K562 (cell line): ENCODE data around the gene ADGRA3. TPM values are rescaled to one million over a fixed set of nuclear protein-coding genes. Genes with fewer than 3 reads are reported as not detected.

ENCODE experiments used
- ATAC-seq: fragments of 200-7000 bp; cut with Tn5 transposase; 3 replicates; pipeline ENCODE4 v1.9.1; 2020; ENCODE audit warnings: moderate library complexity
- BruUV-seq: library from RNA; stranded (reverse); fragments of 400-500 nt; replicated peaks from 2 replicates; lab custom pipeline; 2021; lab: Mats Ljungman, UMichigan
- CTCF ChIA-PET: fragments of 300-600 bp; formaldehyde crosslinking; extraction: SDS; loops from one replicate; lab custom pipeline; 2021; ENCODE audit warnings: low intra/inter-chr PET ratio; lab: Yijun Ruan, JAX
- POLR2A ChIA-PET: fragments of 300-600, 350-650 bp; sonication (Branson Sonifier 250); formaldehyde crosslinking; extraction: SDS; loops from one replicate; lab custom pipeline; 2021; ENCODE audit warnings: antibody characterized with exemption, inconsistent platforms; lab: Yijun Ruan, JAX
- DNase-seq, 4 experiments: peaks; one replicate each; pipeline versions ENCODE4 v3.0.0 to v3.0.0-alpha.2; 2011 to 2018; ENCODE audit warnings: low spot score in 3 of 4, mixed read lengths in 3 of 4; ENCODE audit errors: extremely low read depth in 1 of 4
- FAIRE-seq: peaks from 2 replicates; lab custom pipeline; 2011; peaks lifted over from hg19 to GRCh38; lab: Jason Lieb, UNC
- H2AFZ ChIP-seq: 2 replicates; pipeline ENCODE4 v1.6.0; 2011; ENCODE audit warnings: low read depth, low read length, control low read depth, inconsistent platforms
- H3K27ac ChIP-seq: fragments of 200-600 bp; 3 replicates; pipeline ENCODE4 v1.8.0; 2011; ENCODE audit warnings: low read depth, mild to moderate bottlenecking, control low read depth, inconsistent platforms, low read length, moderate library complexity, mixed read lengths; ENCODE audit errors: extremely low read depth
- H3K27me3 ChIP-seq, 2 experiments: fragments of 300-600 bp in 1 of 2; 2 replicates in 1 of 2; 3 replicates in 1 of 2; pipeline versions ENCODE4 v1.6.0 to v1.8.0; 2011; ENCODE audit warnings: inconsistent platforms in 2 of 2, low read length in 2 of 2, mild to moderate bottlenecking in 1 of 2, mixed read lengths in 1 of 2, moderate library complexity in 1 of 2; ENCODE audit not compliant: control insufficient read depth in 2 of 2, insufficient read depth in 2 of 2
- H3K36me3 ChIP-seq: fragments of 300-600 bp; 3 replicates; pipeline ENCODE4 v1.8.0; 2011; ENCODE audit warnings: mild to moderate bottlenecking, low read length, inconsistent platforms; ENCODE audit not compliant: control insufficient read depth, insufficient read depth
- H3K4me1 ChIP-seq, 2 experiments: fragments of 200-600 bp in 1 of 2; replicated peaks in 1 of 2; 2 replicates in 1 of 2; 3 replicates in 1 of 2; pipeline versions ENCODE4 v1.5.1 to v1.8.0; 2011; ENCODE audit warnings: inconsistent platforms in 2 of 2, low read length in 2 of 2, mild to moderate bottlenecking in 1 of 2, mixed read lengths in 1 of 2, moderate library complexity in 1 of 2; ENCODE audit not compliant: control insufficient read depth in 2 of 2, insufficient read depth in 2 of 2
- H3K4me2 ChIP-seq: 2 replicates; pipeline ENCODE4 v1.6.1; 2011; ENCODE audit warnings: low read length, control low read depth, inconsistent platforms, mixed read lengths; ENCODE audit not compliant: insufficient read depth
- H3K4me3 ChIP-seq: fragments of 200-600 bp; sonication (generic), shearing (Covaris generic); 2 replicates; pipeline ENCODE4 v1.5.1; 2016; ENCODE audit warnings: control low read depth, inconsistent platforms
- H3K79me2 ChIP-seq: fragments of 200-600 bp; 3 replicates; pipeline ENCODE4 v1.8.0; 2011; ENCODE audit warnings: low read length, inconsistent platforms; ENCODE audit not compliant: control insufficient read depth, insufficient read depth
- H3K9ac ChIP-seq, 2 experiments: 2 replicates each; pipeline versions ENCODE4 v1.6.0 to v1.6.1; 2011; ENCODE audit warnings: low read depth in 2 of 2, low read length in 2 of 2, control low read depth in 1 of 2, inconsistent platforms in 1 of 2, mild to moderate bottlenecking in 1 of 2, mixed read lengths in 1 of 2; ENCODE audit not compliant: insufficient read depth in 1 of 2
- H3K9me1 ChIP-seq: one replicate; pipeline ENCODE4 v1.6.0; 2011; ENCODE audit warnings: inconsistent platforms, mild to moderate bottlenecking, low read length, moderate library complexity; ENCODE audit not compliant: control insufficient read depth, insufficient read depth
- H3K9me3 ChIP-seq: replicated peaks from 2 replicates; pipeline ENCODE4 v1.5.1; 2011; ENCODE audit warnings: low read depth, low read length, inconsistent platforms; ENCODE audit not compliant: control insufficient read depth, insufficient read depth
- H4K20me1 ChIP-seq: replicated peaks from 2 replicates; pipeline ENCODE4 v1.6.1; 2011; ENCODE audit warnings: low read length, inconsistent platforms, mixed read lengths; ENCODE audit not compliant: control insufficient read depth, insufficient read depth
- FOXK1 ChIP-seq: sonication (generic); formaldehyde crosslinking; IDR thresholded peaks from 2 replicates; pipeline ENCODE4 v1.8.0; 2022; ENCODE audit warnings: missing genetic modification reagents, mild to moderate bottlenecking, borderline replicate concordance
- IRF2 ChIP-seq: sonication (generic); formaldehyde crosslinking; IDR thresholded peaks from 2 replicates; pipeline ENCODE4 v1.8.1; 2022; ENCODE audit warnings: mild to moderate bottlenecking, missing genetic modification reagents
- SMARCE1 ChIP-seq: fragments of 450-650 bp; IDR thresholded peaks from 2 replicates; pipeline ENCODE4 v1.7.1; 2016; ENCODE audit warnings: mild to moderate bottlenecking
- ZNF57 ChIP-seq: fragments of 450-650 bp; formaldehyde crosslinking; IDR thresholded peaks from 2 replicates; pipeline ENCODE4 v1.4.0; 2020; ENCODE audit warnings: mild to moderate bottlenecking, moderate library complexity
- WGBS: fragments of 100-300 bp; shearing (Covaris generic); methylation state at CpG from one replicate; pipeline ENCODE4 v1.1.6; 2016; ENCODE audit warnings: low coverage, mixed read lengths; ENCODE audit not compliant: insufficient coverage; ENCODE audit errors: missing lambda C conversion rate; 5-methylcytosine and 5-hydroxymethylcytosine counted together
- in situ Hi-C: fragments of 300-500 bp; cut with MboI; formaldehyde crosslinking; loops from 4 replicates; pipeline ENCODE4 v1.15.0; 2018; ENCODE audit warnings: inconsistent platforms, mixed read lengths
- intact Hi-C: fragments of 100-400 bp; cut with micrococcal nuclease; formaldehyde crosslinking; loops from 2 replicates; pipeline ENCODE4 v1.14.2; 2022
- polyA plus RNA-seq, 8 experiments: library from polyadenylated mRNA; depleted of rRNA in 4 of 8; stranded (reverse) in 5 of 8; unstranded in 3 of 8; fragments of >200 nt; fragmentation: Nextera tagmentation in 2 of 8; fragmentation: Illumina TruSeq in 1 of 8; extraction: Ambion mirVana in 2 of 8; extraction: Trizol in 1 of 8; gene quantifications; 2 replicates each; pipeline versions ENCODE4 v1.2.1 to v1.2.3, GENCODE V29; 2011 to 2014; ENCODE audit warnings: inconsistent platforms in 1 of 8, missing spikeins in 1 of 8
- total RNA-seq, 7 experiments: library from RNA; depleted of rRNA in 6 of 7; stranded (reverse); fragments of >200 nt in 6 of 7; fragmentation: Illumina TruSeq in 2 of 7; extraction: Trizol in 2 of 7; gene quantifications; 2 replicates each; pipeline versions ENCODE4 v1.2.1 to v1.2.3, GENCODE V29; 2011 to 2021; ENCODE audit warnings: low replicate concordance in 1 of 7
- TF ChIP-seq, protein P1 (sequence below), 3 experiments: IDR thresholded peaks in 2 of 3; conservative IDR thresholded peaks in 1 of 3; 2 replicates each; pipeline ENCODE4 v1.5.1; 2011 to 2012; ENCODE audit warnings: low read length in 3 of 3, mild to moderate bottlenecking in 3 of 3, control low read depth in 2 of 3, improper control_type of control experiment in 1 of 3, inconsistent platforms in 1 of 3, low read depth in 1 of 3, mixed read lengths in 1 of 3, moderate library complexity in 1 of 3; ENCODE audit not compliant: insufficient read depth in 2 of 3

The ADGRA3 gene
- total and polyA plus RNA-seq, 9 of the 15 experiments (the other 6 are each of a cell fraction or from before 2014, with no cell fraction given) = 0.06 to 2.3 (median 0.27) TPM; not detected in 3

GRCh38 chr4:22473268-22473667 lies 42.6 kb downstream of the ADGRA3 start:
- FAIRE-seq = no peak
- ATAC-seq = no peak
- Histone ChIP-seq H3K27ac (no peak overlapping the region), H4K20me1 (no peaks in the 10 kb centered on the region), H3K9me3 (no peaks in the 10 kb centered on the region), H3K36me3 (no peaks in the 10 kb centered on the region), H3K4me2 (no peak overlapping the region), H3K4me3 (no peak overlapping the region), H3K4me1 (no peaks in the 10 kb centered on the region), H3K79me2 (no peaks in the 10 kb centered on the region), H3K27me3 (no peaks in the 10 kb centered on the region), H2AFZ (no peak overlapping the region), H3K9ac (no peak overlapping the region), H3K9me1 (no peaks in the 10 kb centered on the region)
- ChIA-PET POLR2A (no interaction called here), CTCF (no interaction called here)
- BruUV-seq = no TSS peak
- in situ Hi-C loops = no loop called here
- intact Hi-C loops = no loop called here
- 0% methylated on average over 4 of the region's 4 CpGs for WGBS
- TF ChIP-seq FOXK1 (CRISPR knock-in tag) (no peak), ZNF57 (CRISPR knock-in tag) (no peak), IRF2 (no peak), SMARCE1 (no peak)
- TF ChIP-seq, protein P1, sequence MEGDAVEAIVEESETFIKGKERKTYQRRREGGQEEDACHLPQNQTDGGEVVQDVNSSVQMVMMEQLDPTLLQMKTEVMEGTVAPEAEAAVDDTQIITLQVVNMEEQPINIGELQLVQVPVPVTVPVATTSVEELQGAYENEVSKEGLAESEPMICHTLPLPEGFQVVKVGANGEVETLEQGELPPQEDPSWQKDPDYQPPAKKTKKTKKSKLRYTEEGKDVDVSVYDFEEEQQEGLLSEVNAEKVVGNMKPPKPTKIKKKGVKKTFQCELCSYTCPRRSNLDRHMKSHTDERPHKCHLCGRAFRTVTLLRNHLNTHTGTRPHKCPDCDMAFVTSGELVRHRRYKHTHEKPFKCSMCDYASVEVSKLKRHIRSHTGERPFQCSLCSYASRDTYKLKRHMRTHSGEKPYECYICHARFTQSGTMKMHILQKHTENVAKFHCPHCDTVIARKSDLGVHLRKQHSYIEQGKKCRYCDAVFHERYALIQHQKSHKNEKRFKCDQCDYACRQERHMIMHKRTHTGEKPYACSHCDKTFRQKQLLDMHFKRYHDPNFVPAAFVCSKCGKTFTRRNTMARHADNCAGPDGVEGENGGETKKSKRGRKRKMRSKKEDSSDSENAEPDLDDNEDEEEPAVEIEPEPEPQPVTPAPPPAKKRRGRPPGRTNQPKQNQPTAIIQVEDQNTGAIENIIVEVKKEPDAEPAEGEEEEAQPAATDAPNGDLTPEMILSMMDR (IDR thresholded peaks at IDR 0.05 in 2 of 3, conservative IDR thresholded peaks at IDR 0.05 in 1 of 3; ENCODE audit: insufficient read depth in 2 of 3, low read depth in 1 of 3, low read length in 3 of 3) = no peak
- no peak for DNase-seq
